OCI-M2 (cell line): ENCODE results near the gene NME9.
"Not testable (repeated sequence)": the region's sequence is repeated elsewhere in the genome, so short reads cannot be mapped to it uniquely, and the experiment has no call there.

Source experiments
- DNase-seq: peaks from one replicate; lab custom pipeline; 2025; ENCODE audit not compliant: unreplicated experiment; lab: John Stamatoyannopoulos, UW

The NME9 gene

DNA sequence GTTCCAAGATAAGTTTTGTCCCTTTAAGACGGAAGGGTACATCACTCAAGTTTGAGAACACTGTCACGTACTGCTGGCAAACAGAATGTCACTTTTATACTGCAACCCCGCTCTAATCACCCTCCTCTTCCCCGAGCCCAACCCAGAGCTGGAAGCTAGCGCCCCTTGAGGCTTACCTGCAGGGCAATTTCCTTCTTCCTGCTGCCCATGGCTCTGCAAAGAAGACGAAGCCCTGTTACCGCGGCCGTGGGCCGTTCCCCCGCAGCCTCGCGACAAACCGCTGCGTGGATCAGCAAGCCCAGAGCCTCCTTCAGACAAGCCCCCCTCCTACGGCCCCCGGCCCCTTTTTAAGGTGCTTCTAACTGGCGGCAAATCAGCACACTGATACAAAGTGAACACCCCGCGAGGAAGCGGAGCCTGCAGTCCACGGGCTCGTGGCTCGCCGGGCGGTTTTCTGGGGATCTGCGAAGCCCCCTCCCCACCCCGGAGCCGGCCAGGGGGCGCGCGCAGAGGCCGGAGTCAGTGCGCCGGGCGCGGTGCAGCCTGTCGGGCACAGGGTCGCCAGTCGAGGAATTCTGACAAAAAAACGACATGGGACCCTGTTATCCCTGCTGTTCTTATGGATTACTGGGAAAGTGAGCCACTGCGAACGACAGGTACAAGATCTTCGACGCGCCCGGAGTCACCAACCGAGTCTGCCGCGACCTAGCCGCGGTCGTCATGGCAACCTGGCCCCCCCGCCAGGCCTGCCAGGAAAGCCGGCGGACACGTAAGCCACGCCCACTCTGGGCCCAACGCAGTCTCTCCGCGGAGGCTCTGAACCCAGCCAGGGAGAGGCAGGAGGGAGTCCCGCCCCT lies at the start of gene NME9:
Gene NME9 (minus strand): TSS at position 725 of the 857 bp plus-strand sequence. CDS start 516 bp downstream, at position 209.
- no peak for DNase-seq

DNA sequence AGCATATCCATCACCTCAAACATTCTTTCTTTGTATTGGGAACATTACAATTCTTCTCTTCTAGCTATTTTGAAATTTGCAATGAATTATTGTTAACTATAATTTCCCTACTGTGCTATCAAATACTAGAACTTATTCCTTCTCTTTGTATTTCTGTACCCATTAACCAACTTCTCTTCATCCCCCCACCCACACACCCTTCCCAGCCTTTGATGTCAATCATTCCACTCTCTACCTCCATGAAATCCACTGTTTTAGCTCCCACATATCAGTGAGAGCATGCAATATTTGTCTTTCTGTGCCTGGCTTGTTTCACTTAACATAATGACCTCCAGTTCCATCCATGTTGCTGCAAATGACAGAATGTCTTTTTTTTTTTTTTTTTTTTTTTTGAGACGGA lies 49.3 kb upstream of the NME9 start:
- no peak for DNase-seq

DNA sequence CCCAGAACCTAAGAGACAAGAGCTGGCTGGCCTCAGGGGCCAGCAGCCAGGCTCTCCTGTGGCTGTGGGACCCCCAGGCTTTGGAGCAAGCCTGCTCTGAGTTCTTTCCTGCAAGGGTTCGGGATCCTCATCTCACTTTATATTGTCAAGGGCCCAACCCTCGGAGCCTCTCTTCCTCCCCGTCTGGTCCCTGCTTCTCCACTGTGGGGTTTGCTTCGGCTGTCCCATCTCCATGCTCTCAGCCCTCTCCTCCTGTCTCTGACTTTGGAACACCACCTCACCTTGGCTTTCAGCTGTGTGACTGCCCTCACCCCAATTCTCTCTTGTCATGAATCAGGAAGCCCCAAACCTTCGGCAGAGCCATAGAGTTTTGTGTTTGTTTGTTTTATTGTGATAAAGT lies 48.7 kb upstream of the NME9 start:
- DNase-seq: no peak

GRCh38 chr3:138377804-138378203 lies 48.2 kb upstream of the NME9 start:
- no peak for DNase-seq

- DNase-seq: not testable (repeated sequence)
These were observed 47.6 kb upstream of the NME9 start for GRCh38 chr3:138377212-138377611.

DNA sequence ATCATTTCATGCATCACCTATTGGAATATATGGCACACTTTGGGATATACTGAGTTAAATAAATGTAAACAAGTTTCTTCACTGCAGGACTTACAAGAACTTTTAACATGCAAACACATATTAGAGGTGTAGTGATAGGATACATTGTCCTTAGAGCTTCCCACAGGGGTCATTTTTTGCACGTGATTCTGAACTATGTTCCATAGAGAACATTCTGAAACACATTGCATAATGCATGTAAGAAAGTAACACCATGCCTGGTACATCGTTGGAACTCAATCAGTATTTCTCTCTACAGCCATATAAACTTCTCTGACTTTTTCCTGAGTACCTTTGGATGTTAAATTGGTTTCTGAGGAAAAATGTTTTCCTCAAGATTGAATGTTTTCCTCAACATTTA lies 47.0 kb upstream of the NME9 start:
- DNase-seq: no peak

DNA sequence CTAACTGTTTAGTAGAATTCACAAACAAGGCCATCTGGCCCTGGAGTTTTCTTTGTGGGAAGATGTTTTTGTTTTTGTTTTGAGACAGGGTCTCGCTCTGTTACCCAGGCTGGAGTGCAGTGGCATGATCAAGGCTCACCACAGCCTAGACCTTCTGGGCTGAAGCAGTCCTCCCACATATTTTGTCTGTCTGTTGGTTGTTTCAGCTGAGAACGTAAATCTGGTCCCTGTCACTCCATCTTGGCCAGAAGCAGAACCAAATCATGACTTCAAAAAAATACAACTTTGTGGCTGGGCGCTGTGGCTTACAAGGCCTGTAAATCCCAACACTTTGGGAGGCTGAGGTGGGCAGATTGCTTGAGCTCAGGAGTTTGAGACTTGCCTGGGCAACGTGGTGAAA lies 45.8 kb upstream of the NME9 start:
- DNase-seq: no peak

GRCh38 chr3:138374573-138375134 lies 45.0 kb upstream of the NME9 start:
- no peak for DNase-seq

- DNase-seq: no peak
These were observed 44.1 kb upstream of the NME9 start for GRCh38 chr3:138373736-138374094.

DNA sequence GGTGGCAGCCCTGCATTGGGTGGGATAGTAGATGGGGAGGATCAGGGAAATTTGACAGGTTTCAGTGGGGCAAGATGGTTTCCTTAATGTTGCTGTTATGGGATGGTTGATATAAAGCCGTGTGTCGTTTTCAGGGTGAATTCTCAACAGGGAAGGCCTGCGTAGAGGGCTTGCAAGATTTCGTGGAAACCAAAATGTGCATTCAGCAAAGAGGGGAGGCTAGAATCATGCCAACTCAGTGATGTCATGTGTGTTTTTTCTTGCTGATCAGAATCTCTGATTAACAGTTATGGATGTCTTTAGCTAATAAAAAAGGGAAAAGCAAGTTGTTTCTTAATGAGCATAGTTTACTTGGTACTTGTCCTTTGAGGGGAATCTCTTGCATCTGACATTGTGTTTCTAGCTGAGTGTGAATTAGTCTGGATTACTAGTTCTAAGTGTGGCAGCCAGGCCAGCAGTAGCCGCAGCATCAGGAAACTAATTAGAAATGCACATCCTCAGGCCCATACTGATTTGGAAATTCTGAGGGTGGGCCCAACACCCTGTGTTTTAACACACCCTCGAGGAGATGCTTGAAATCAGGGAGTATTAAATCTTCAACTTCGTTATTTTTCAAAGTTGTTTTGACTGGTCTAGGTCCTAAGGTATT lies 43.6 kb upstream of the NME9 start:
- DNase-seq: no peak

DNA sequence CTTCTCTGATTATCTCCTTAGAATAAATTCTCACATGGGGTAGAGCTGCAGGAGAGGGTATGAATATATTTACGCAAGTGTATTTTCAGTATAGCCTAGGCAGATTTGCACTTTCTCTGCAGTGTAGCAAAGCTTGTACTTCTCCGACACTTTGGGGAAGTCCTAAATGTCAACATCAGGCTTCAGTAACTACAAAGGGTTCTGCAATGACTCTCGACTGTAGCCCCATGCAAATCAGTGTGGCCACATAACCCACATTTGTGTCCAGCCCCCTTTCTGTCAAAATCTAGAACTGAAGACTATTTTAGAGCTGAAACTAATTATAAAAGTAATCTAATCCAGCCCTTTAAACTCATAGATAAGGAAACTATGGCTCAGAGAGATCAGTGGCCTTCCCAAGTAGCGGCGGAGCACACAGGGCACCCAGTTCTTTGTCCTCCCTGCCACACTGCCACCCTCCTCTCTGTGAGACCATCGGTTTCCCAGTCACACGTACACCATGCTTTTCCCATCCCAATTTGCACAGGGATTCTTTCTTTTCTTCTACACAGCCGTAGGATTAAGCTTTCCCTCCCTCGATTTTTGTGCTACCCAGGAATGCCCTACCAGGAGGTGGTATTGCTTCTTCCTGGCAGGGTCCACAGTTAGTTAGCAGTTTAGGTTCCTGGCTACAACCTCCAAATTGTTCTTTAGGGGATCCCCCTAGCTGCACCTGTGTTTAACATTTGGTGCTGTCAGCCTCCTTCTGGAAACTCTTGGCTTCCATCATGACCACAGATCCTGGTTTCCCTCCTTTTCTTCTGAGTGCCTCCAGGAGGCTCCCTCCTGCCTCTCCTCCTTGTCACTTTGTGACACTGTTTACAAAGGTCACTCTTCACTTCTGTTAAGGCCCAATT lies 41.7 kb upstream of the NME9 start:
- DNase-seq: no peak

- no peak for DNase-seq
These were observed 40.7 kb upstream of the NME9 start for GRCh38 chr3:138370321-138370720.

- DNase-seq: no peak
These were observed 39.7 kb upstream of the NME9 start for GRCh38 chr3:138369151-138369900.

GRCh38 chr3:138367911-138368310 lies 38.3 kb upstream of the NME9 start:
- no peak for DNase-seq

DNA sequence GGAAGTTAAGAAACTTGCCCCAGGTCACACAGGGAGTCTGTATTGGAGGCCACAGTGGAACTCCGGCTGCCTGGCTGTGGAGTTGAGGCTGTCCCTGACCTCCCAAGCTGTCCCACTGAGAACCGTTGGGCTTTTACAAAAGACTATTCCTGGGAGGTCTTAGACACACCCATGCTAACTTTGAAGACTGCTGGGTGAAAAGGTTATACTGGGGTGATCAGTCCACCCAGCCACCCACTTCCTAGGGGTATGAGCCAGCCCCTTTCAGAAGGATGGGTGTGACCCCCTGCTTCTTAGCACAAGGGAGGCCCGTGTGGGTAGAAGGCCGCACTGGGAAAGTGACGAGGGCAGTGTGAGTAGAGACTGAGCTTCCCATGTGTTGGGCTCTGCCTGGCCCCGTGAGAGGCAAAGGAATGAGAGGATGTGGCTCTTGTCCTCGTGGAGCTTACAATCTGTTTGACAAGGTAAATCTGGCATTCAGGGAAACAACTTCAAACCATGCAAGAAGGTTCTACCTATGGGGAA lies 37.7 kb upstream of the NME9 start:
- no peak for DNase-seq

GRCh38 chr3:138366006-138366759 lies 36.5 kb upstream of the NME9 start:
- DNase-seq: no peak

DNA sequence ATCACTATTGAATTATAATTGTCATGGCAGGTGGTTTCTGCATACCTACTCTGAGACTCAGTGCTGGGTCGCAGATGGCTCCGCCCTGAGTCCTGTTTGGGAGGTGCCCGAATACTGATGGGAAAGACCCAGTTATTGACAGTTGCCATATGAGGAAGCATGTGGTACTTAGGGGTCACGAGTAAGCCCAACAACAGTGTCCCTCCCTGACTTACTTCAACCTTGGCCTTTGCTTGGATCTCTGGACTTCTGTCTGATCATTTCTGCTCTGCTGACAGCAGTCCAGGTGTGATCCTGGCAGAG lies 35.6 kb upstream of the NME9 start:
- no peak for DNase-seq

GRCh38 chr3:138364356-138365252 lies 35.0 kb upstream of the NME9 start:
- no peak for DNase-seq

DNA sequence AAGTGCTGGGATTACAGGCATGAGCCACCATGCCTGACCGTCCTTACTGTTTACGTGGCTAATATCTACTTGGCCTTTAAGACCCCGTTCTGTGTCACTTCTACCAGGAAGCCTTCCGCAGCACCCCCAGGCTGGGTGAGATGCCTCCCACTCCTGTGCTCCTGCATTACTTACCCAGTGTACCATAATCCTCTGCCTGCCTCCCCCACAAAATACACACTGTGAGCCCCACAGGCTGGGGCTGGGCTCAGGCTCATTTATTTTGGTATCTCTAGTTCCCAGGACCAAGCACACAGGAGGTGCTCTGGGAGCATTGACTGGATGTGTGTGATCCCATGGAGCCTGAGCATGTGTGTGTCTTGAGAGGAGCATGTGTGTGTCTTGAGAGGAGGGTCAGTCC lies 33.7 kb upstream of the NME9 start:
- DNase-seq: no peak
